Measurements from ENCODE around the gene MSH5.

DNA sequence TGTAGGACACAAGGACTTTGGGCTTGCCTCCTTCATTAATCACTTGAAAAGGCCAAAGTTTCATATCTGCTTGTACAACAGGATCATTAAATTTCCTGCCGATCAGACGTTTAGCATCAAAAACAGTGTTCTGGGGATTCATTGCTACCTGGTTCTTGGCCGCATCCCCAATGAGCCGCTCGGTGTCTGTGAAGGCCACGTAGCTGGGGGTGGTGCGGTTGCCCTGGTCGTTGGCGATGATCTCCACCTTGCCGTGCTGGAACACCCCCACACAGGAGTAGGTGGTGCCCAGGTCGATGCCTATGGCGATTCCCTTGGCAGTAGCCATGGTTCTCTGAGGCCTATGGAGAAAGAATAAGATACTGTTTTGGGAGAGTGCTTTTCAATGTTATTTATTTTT, 71.8 kb downstream of the MSH5 start:
- no peak for TF ChIP-seq CTCF (IDR thresholded peaks at IDR 0.05; ENCODE audit: low read depth, low read length)
- no peak for TF ChIP-seq POLR2A (IDR thresholded peaks at IDR 0.05; ENCODE audit: extremely low read depth, insufficient read length)
- no peak for TF ChIP-seq MYC (IDR thresholded peaks at IDR 0.05; ENCODE audit: low read depth, low read length)

All from NB4 (cell line).